Neural cell (in vitro differentiated cells): Measurements from ENCODE around the gene PISD. TPM values are rescaled to one million over a fixed set of nuclear protein-coding genes. Genes with fewer than 3 reads are reported as not detected.

Experiments used
- H2AFZ ChIP-seq: fragments of 200-600, 300-800 bp; sonication (generic), shearing (Covaris generic); 2 replicates; pipeline ENCODE4 v1.6.0; 2014; ENCODE audit warnings: low read depth, mild to moderate bottlenecking, antibody characterized with exemption, low read length, moderate library complexity
- H3F3A ChIP-seq: fragments of 200-600 bp; shearing (Covaris generic); 2 replicates; pipeline ENCODE4 v1.6.1; 2016; ENCODE audit warnings: mild to moderate bottlenecking, moderate library complexity, mixed read lengths, antibody characterized with exemption, low read length; ENCODE audit not compliant: insufficient read depth, poor library complexity, severe bottlenecking
- H3K27ac ChIP-seq: fragments of 200-600, 300-800 bp; sonication (generic), shearing (Covaris generic); 2 replicates; pipeline ENCODE4 v1.5.1; 2014; ENCODE audit warnings: mild to moderate bottlenecking, low read length, moderate library complexity
- H3K27me3 ChIP-seq: fragments of 300-800, 200-600 bp; sonication (generic), shearing (Covaris generic); 2 replicates; pipeline ENCODE4 v1.6.0; 2014; ENCODE audit warnings: mild to moderate bottlenecking, low read depth, low read length, moderate library complexity; ENCODE audit not compliant: insufficient read depth
- H3K36me3 ChIP-seq: fragments of 300-800, 200-600 bp; sonication (generic), shearing (Covaris generic); 2 replicates; pipeline ENCODE4 v1.5.1; 2014; ENCODE audit warnings: mild to moderate bottlenecking, antibody characterized with exemption, low read length, moderate library complexity; ENCODE audit not compliant: insufficient read depth
- H3K4me2 ChIP-seq: fragments of 300-800, 200-600 bp; sonication (generic), shearing (Covaris generic); 2 replicates; pipeline ENCODE4 v1.6.0; 2014; ENCODE audit warnings: mild to moderate bottlenecking, low read length
- H3K4me3 ChIP-seq: fragments of 300-800, 200-600 bp; sonication (generic), shearing (Covaris generic); 2 replicates; pipeline ENCODE4 v1.5.1; 2014; ENCODE audit warnings: mild to moderate bottlenecking, low read length, moderate library complexity
- H3K79me2 ChIP-seq: fragments of 200-600 bp; shearing (Covaris generic); replicated peaks from 2 replicates; pipeline ENCODE4 v1.6.0; 2014; ENCODE audit warnings: mild to moderate bottlenecking, low read length, moderate library complexity; ENCODE audit not compliant: insufficient read depth
- H3K9ac ChIP-seq: fragments of 300-800, 200-600 bp; sonication (generic), shearing (Covaris generic); 2 replicates; pipeline ENCODE4 v1.6.1; 2016; ENCODE audit warnings: mild to moderate bottlenecking, low read length, mixed read lengths
- H3K9me2 ChIP-seq: fragments of 200-600 bp; shearing (Covaris generic); 2 replicates; pipeline ENCODE4 v1.6.1; 2016; ENCODE audit warnings: mild to moderate bottlenecking, low read length, mixed read lengths; ENCODE audit not compliant: insufficient read depth
- H3K9me3 ChIP-seq: fragments of 200-600, 300-800 bp; sonication (generic), shearing (Covaris generic); 2 replicates; pipeline ENCODE4 v1.6.1; 2016; ENCODE audit warnings: mild to moderate bottlenecking, mixed run types, low read length, moderate library complexity, mixed read lengths
- H4K20me1 ChIP-seq: fragments of 200-600 bp; shearing (Covaris generic); 2 replicates; pipeline ENCODE4 v1.6.1; 2016; ENCODE audit warnings: mild to moderate bottlenecking, mixed run types; ENCODE audit not compliant: insufficient read depth
- CTCF ChIP-seq: fragments of 450-650 bp; IDR thresholded peaks from 2 replicates; pipeline ENCODE4 v1.5.1; 2014; ENCODE audit warnings: antibody characterized with exemption, mild to moderate bottlenecking, moderate library complexity; ENCODE audit not compliant: poor library complexity, severe bottlenecking
- EP300 ChIP-seq: fragments of 450-650 bp; conservative IDR thresholded peaks from 2 replicates; pipeline ENCODE4 v1.6.1; 2014; ENCODE audit warnings: antibody characterized with exemption, mild to moderate bottlenecking, moderate library complexity; ENCODE audit not compliant: poor library complexity, severe bottlenecking
- EZH2 ChIP-seq: fragments of 200-600, 300-800 bp; shearing (Covaris generic), sonication (generic); IDR thresholded peaks from 2 replicates; pipeline ENCODE4 v1.6.1; 2014; ENCODE audit warnings: antibody characterized with exemption, low read length, borderline replicate concordance, mild to moderate bottlenecking; ENCODE audit not compliant: insufficient read depth, poor library complexity, severe bottlenecking
- MXI1 ChIP-seq: fragments of 450-650 bp; conservative IDR thresholded peaks from 2 replicates; pipeline ENCODE4 v1.6.1; 2014; ENCODE audit warnings: antibody characterized with exemption, mild to moderate bottlenecking; ENCODE audit not compliant: poor library complexity, severe bottlenecking
- POLR2AphosphoS5 ChIP-seq: IDR thresholded peaks from 2 replicates; pipeline ENCODE4 v1.6.1; 2012
- RAD21 ChIP-seq: fragments of 450-650 bp; conservative IDR thresholded peaks from 2 replicates; pipeline ENCODE4 v1.6.1; 2014; ENCODE audit warnings: antibody characterized with exemption, mild to moderate bottlenecking, moderate library complexity
- REST ChIP-seq: IDR thresholded peaks from 2 replicates; pipeline ENCODE4 v1.6.1; 2012; ENCODE audit warnings: borderline replicate concordance
- SMC3 ChIP-seq: fragments of 450-650 bp; conservative IDR thresholded peaks from 2 replicates; pipeline ENCODE4 v1.6.1; 2014; ENCODE audit warnings: antibody characterized with exemption, mild to moderate bottlenecking, moderate library complexity; ENCODE audit not compliant: poor library complexity
- TAF1 ChIP-seq: IDR thresholded peaks from 2 replicates; pipeline ENCODE4 v1.6.1; 2012; ENCODE audit warnings: low read depth
- polyA plus RNA-seq: library from polyadenylated mRNA; depleted of rRNA; stranded (reverse); fragments of >200 nt; gene quantifications from 2 replicates; pipeline ENCODE4 v1.2.3, GENCODE V29; 2014

PISD gene
- polyA plus RNA-seq, 1 donor from 2014 or later: 50.9 TPM

- Histone ChIP-seq H3K27me3 (no peaks in the 10 kb centered on the region), H3K4me2 (no peak overlapping the region), H3K9ac (no peak overlapping the region), H4K20me1 (no peaks in the 10 kb centered on the region), H3F3A (no peaks in the 10 kb centered on the region), H3K27ac (no peak overlapping the region), H3K36me3 (no peaks in the 10 kb centered on the region), H2AFZ (no peak overlapping the region), H3K9me2 (no peaks in the 10 kb centered on the region), H3K9me3 (no peaks in the 10 kb centered on the region), H3K4me3 (no peak overlapping the region), H3K79me2 (no peaks in the 10 kb centered on the region)
- no peak for TF ChIP-seq POLR2AphosphoS5
- TF ChIP-seq TAF1: no peak
- TF ChIP-seq EP300: no peak
- TF ChIP-seq SMC3: no peak
- no peak for TF ChIP-seq CTCF
- TF ChIP-seq MXI1: no peak
- TF ChIP-seq RAD21: no peak
- no peak for TF ChIP-seq EZH2
- no peak for TF ChIP-seq REST
These were observed 26.2 kb downstream of the PISD start for GRCh38 chr22:31635638-31636306.

GRCh38 chr22:31631436-31631835, 30.6 kb downstream of the PISD start:
- Histone ChIP-seq H3K9me3 (no peaks in the 10 kb centered on the region), H3K9ac (no peak overlapping the region), H3F3A (no peaks in the 10 kb centered on the region), H2AFZ (no peak overlapping the region), H4K20me1 (no peaks in the 10 kb centered on the region), H3K27ac (no peak overlapping the region), H3K4me2 (no peak overlapping the region), H3K27me3 (no peaks in the 10 kb centered on the region), H3K4me3 (no peak overlapping the region), H3K79me2 (no peaks in the 10 kb centered on the region), H3K9me2 (no peaks in the 10 kb centered on the region), H3K36me3 (no peaks in the 10 kb centered on the region)
- TF ChIP-seq POLR2AphosphoS5: no peak
- no peak for TF ChIP-seq EP300
- no peak for TF ChIP-seq SMC3
- TF ChIP-seq TAF1: no peak
- no peak for TF ChIP-seq EZH2
- no peak for TF ChIP-seq RAD21
- no peak for TF ChIP-seq MXI1
- TF ChIP-seq CTCF: no peak
- no peak for TF ChIP-seq REST
